Stimulated activated CD8-positive, alpha-beta memory T cell treated with anti-CD3 and anti-CD28 coated beads, Interleukin-12 subunit alpha, Interleukin-12 subunit beta, amount 100 ng/mL, for 4 hours (primary cell): Measurements from ENCODE around the gene LGALS7.
"Not testable (repeated sequence)": the region's sequence is repeated elsewhere in the genome, so short reads cannot be mapped to it uniquely, and the experiment has no call there.

Source experiments
- DNase-seq: peaks from one replicate; pipeline ENCODE4 v3.0.0-alpha.2; 2020; ENCODE audit warnings: low read depth

LGALS7 gene

DNA sequence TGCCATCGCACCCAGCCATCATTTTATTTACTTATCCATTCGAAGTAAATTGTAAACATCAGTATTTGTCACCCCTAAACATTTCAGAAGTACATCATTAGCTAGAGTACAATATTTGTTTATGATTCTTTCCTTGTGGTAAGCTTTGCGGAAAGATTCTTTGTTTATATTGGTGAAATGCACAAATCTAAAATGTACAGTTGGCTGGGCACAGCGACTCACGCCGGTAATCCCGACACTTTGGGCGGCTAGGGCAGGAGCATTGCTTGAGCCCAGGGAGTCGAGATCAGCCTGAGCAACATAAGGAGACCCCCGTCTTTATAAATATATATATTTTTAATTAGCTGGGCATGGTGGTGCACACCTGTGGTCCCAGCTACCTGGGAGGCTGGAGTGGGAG, 25.8 kb upstream of the LGALS7 start:
- no peak for DNase-seq

DNA sequence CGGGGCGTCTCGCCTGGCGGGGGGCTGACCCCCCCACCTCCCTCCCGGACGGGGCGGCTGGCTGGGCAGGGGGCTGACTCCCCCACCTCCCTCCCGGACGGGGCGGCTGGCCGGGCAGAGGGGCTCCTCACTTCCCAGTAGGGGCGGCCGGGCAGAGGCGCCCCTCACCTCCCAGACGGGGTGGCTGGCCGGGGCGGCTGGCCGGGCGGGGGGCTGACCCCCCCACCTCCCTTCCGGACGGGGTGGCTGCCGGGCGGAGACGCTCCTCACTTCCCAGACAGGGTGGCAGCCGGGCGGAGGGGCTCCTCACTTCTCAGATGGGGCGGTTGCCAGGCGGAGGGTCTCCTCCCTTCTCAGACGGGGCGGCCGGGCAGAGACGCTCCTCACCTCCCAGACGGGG, 24.5 kb upstream of the LGALS7 start:
- DNase-seq: not testable (repeated sequence)

DNA sequence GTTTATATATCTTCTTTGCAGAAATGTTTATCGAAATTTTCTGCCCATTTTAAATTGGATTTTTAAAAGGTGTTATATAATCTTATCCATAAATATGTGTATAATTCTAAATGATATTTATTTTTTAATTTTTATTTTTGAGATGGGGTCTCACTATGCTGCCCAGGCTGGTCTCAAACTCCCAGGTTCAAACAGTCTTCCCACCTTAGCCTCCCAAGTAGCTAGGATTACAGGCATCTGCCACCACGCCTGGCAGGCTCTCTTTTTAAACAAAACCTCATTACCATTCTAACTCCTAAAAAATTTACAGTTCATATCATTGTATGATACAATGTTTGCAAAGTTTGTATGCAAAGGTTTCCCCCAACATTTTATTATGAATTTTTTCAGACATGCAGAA, 22.8 kb upstream of the LGALS7 start:
- no peak for DNase-seq

DNA sequence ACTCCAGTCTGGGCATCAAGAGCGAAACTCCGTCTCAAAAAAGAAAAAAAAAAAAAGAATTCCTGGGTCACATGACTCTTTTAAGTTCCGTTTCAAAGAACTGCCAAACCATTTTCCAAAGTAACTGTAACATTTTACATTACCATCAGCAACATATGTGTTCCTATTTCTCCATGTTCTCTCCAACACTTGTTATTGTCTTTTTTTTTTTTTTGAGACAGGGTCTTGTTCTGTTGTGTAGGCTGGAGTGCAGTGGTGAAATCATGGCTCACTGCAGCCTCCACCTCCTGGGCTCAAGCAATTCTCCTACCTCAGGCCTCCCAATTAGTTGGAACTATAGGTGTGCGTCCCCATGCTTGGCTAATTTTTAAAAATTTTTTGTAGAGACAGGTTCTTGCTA, 22.2 kb upstream of the LGALS7 start:
- no peak for DNase-seq

DNA sequence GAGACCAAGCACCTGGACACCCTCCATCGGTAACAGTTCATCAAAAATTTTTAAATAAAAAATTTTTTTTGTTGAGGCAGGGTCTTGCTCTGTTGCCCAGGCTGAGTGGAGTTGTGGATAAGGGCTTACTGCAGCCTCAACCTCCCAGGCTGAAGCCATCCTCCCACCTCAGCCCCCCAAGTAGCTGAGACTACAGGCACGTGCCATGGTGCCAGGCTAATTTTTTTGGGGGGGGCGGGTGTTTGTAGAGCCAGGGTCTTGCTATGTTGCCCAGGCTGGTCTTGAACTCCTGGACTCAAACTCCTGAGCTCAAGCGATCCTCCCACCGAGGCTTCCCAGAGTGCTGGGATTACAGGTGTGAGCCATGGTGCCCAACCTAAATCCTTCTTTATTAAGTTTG, 20.4 kb upstream of the LGALS7 start:
- DNase-seq: no peak

DNA sequence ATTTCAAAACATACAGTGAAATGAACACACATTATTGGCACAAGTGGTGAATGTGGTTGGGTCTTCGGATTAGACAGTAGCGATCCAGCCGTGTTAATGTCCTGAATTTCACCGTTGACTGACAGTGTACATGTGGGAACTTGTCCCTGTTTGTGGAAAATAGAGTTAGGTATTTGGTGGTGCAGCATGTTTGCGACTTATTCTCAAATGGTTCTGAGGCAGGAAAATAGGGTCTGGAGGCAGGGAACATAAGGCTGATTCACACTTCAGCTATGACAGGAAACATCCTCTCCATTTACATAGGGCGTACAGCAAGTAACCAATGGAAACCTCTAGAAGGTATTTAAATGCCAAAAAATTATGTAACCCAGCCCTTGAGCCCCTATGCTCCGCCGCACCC, 19.9 kb upstream of the LGALS7 start:
- no peak for DNase-seq

- DNase-seq: no peak
Measured at GRCh38 chr19:38792250-38793111, 19.2 kb upstream of the LGALS7 start.

- DNase-seq: not testable (repeated sequence)
Measured at GRCh38 chr19:38791451-38792064, 18.2 kb upstream of the LGALS7 start.

DNA sequence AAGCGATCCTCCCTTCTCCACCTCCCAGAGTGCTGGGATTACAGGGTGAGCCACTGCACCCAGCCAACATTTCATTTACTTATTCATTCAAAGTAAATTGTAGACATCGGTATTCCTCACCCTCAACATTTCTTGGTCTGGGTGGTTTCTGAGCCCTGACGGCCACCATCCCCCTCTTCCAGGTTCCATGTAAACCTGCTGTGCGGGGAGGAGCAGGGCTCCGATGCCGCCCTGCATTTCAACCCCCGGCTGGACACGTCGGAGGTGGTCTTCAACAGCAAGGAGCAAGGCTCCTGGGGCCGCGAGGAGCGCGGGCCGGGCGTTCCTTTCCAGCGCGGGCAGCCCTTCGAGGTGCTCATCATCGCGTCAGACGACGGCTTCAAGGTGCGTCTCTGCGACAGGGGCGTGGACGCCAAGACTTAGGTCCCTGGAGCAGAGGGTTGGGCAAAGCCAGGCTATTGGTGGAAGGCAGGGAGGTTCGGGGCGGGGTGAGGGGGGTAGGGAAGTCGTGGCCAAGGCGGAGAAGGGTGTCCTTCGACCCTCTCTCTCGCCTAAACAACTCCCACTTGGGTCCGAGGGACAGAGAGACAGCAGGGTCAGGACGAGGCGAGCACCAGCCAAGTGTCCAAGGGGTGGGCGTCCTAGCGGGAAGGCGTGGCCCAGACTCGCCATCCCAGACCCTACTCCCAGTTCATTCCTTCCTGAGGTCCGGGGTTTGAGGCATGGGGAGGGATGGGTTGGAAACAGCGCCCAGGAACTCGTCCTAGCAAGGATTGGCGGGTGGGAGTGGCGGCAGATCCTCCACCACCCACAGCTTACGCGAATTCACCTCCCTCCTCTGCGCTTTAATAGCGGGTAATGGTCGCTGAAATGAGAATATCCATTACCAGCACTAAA, 17.4 kb upstream of the LGALS7 start:
- DNase-seq: not testable (repeated sequence)

DNA sequence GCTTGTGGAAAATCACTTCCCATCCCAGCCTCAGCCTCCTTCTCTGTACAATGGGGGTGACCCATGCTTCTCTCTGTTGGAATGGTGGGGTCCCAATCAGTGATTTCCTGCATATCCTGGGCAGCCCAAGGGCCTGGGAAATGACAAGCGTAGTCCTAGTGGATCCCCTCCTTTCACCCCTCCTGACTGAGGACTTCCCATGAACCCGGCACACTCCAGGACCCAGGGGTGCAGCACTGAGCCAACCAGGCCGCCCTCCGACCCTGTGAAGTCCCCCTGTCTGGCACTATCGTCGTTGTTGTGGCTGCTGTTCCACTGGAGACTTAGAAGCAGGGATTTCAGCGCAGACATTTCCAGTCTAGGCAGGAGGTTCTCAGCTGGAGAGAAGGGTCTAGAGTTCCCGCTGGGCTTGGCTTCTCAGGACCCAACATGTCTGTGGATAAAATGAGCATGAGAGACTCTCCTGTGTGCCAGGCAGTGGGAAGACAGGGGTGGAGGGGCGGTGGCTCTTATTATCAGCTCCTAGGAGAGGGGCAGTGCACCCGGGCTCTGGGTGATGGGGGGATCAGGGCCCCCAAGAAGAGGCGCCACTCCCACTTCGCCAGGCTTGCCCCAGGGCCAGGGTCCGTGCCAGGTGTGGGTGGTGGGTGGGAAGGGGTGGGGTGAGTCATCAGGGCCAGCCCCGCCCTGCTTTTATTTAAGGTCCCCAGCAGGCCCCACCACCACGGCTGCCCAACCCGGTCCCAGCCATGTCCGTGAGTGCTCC, 15.3 kb upstream of the LGALS7 start, which contains the start of gene LGALS7B:
LGALS7B (plus strand) TSS at position 723 of the 766 bp plus-strand sequence; CDS start at position 750, 27 bp downstream.
- DNase-seq: no peak

DNA sequence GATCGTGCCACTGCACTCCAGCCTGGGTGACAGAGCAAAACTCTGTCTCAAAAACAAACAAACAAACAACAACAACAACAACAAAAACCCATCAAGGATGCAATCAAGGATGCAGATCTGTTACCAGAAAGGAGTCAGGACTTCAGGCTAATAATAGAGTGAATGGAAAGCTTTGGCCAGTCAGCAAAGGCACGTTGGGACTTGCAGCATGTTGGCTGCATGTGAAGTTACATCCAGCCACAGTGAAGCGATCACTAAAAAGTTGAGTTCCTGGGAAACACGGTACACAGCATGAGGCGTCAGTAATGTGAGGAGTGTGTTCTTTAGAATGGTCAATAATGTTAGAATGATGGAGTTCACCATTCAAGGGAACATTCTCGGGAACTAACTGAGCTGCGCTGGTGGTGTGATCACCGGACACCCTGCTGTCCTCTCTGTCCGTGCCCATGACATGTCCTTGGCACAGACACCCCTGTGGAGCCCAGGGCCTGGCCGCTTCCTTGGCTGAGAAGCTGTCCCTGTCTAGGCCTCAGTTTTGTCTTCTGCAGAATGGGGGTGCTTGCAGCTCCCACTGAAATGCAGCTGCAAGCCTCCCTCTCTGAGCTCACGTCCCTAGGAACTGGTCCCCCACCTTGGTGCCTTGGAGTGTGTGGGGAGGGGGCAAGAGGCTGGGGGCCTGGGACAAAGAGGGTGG, 13.4 kb upstream of the LGALS7 start:
- DNase-seq: no peak

DNA sequence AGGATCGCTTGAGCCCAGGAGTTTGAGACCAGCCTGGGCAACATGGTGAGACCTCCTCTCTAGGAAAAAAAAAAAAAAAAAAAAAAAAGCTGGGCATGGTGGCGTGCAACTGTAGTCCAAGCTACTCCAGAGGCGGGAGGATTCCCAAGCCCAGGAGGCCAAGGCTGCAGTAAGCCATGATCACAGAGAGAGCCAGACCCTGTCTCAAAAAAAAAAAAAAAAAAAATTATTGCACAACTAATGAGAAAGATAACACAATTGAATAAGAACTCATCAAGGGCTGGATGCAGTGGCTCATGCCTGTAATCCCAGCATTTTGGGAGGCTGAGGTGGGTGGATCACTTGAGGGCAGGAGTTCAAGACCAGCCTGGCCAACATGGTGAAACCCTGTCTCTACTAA, 12.7 kb upstream of the LGALS7 start:
- not testable (repeated sequence) for DNase-seq

DNA sequence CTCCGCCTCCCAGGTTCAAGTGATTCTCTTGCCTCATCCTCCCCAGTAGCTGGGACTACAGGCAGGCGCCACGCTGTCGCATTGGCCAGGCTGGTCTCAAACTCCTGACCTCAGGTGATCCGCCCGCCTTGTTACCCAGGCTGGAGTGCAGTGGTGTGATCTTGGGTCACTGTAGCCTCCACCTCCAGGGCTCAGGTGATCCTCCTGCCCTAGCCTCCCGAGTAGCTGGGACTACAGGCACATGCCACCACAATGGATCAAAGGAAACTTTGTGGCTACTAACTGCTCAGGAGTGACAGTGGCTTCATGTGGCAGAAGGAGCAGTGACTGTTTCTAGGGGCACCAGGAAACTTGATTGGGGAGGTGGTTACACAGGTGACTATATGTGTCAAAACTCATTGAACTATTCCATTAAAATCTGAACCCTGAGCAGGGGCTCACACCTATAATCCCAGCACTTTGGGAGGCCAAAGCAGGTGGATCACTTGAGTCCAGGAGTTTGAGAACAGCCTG, 11.9 kb upstream of the LGALS7 start:
- no peak for DNase-seq

DNA sequence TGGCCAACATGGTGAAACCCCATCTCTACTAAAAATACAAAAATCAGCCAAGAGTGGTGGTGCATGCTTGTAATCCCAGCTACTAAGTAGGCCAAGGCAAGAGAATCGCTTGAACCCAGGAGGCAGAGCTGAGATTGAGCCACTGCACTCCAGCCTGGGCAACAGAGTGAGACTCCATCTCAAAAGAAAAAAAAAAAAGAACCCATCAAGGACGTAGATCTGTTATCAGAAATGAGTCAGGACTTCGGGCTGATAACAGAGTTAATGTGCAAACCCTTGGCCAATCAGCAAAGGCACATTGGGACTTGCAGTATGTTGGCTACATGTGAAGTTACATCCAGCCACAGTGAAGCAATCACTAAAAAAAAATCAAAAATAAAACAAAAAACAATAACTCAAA, 10.9 kb upstream of the LGALS7 start:
- DNase-seq: no peak

DNA sequence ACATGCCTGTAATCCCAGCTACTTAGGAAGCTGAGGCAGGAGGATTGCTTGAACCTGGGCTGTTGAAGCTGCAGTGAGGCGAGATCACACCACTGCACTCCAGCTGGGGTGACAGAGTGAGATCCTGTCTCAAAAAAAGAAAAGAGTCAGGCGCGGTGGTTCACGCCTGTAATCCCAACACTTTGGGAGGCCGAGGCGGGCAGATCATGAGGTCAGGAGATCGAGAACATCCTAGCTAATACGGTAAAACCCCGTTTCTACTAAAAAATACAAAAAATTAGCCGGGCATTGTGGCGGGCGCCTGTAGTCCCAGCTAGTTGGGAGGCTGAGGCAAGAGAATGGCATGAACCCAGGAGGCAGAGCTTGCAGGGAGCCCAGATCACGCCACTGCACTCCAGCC, 8.9 kb upstream of the LGALS7 start:
- DNase-seq: not testable (repeated sequence)

DNA sequence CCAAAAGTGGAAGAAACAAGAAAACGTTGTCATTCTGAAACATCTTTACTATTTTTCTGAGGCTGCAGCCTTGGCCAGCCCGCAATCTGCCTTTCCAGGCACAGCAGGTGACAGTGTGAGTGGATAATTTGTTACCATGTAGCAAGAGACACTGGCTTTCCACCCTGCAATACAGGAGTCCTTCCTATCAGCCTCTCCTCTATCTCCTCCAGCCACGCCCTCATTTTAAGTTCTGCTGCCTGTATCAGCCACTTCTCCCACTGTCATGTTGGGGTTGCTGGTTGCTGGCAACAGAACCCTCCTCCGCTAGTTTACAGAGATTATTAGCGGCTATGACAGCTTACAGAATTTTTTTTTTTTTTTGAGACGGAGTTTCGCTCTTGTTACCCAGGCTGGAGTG, 7.7 kb upstream of the LGALS7 start:
- DNase-seq: no peak

DNA sequence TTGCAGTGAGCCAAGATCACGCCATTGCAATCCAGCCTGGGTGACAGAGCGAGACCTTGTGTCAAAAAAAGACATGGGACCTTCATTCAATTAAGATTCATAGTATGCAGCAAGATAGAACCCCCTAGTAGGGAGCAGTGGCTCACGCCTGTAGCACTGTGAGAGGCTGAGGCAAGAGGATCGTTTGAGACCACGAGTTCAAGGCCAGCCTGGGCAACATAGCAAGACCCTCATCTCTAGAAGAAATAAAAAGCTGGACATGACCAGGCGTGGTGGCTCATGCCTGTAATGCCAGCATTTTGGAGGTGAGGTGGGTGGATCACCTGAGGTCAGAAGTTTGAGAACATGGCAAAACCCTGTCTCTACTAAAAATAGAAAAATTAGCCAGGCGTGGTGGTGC, 7.1 kb upstream of the LGALS7 start:
- DNase-seq: no peak

- no peak for DNase-seq
Measured at GRCh38 chr19:38778733-38779132, 5.4 kb upstream of the LGALS7 start.

DNA sequence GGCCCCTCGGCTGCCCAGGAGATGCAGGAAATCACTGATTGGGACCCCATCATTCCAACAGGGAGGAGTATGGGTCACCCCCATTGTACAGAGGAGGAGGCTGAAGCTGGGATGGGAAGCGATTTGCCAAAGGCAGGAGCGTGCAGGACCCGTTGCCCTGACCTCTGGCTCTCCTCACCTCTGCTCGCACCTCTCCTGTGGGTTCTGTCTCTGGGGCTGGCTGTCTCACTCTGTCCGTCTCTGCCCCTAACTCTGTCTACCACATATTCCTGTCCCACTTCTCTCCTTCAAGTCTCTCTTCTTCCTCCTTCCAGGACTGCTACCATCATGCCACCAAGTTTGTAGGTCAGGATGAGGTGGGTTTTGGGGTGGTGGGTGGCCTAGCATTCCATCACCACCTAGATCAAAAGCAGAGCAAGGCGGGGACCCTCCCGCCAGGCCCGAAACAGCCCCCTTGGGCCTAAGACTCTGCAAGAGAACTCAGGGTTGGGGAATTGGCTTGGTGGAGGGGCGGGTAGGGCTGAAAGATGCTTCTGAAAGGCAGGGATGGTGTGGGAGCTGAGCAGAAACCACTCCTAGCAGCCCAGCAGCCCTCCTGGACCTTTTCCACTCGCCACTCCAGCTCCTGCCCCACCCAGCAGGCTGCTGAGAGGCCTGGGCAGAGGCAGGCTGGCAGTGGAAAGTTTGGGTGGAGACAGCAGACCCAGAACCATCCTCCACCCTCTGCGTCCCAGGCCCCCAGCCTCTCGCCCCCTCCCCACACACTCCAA, 1.0 kb upstream of the LGALS7 start:
- DNase-seq: no peak

DNA sequence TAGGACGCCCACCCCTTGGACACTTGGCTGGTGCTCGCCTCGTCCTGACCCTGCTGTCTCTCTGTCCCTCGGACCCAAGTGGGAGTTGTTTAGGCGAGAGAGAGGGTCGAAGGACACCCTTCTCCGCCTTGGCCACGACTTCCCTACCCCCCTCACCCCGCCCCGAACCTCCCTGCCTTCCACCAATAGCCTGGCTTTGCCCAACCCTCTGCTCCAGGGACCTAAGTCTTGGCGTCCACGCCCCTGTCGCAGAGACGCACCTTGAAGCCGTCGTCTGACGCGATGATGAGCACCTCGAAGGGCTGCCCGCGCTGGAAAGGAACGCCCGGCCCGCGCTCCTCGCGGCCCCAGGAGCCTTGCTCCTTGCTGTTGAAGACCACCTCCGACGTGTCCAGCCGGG, 1.7 kb downstream of the LGALS7 start:
- DNase-seq: not testable (repeated sequence)
